Dermis microvascular lymphatic vessel endothelial cell (primary cell): ENCODE measurements around the gene WDR31. TPM values are rescaled to one million over a fixed set of nuclear protein-coding genes. Genes with fewer than 3 reads are reported as not detected.
"Not testable (repeated sequence)": the region's sequence is repeated elsewhere in the genome, so short reads cannot be mapped to it uniquely, and the experiment has no call there.

Source experiments
- DNase-seq, 2 donors: peaks; one replicate each; pipeline versions ENCODE4 v3.0.0 to v3.0.0-alpha.2; 2010; ENCODE audit warnings: low read depth in 2 of 2
- total RNA-seq: library from RNA; depleted of rRNA; stranded (reverse); fragments of >200 nt; gene quantifications from 2 replicates; pipeline ENCODE4 v1.2.1, GENCODE V29; 2014

Gene WDR31
- total RNA-seq, 1 donor from 2014 or later: 0.13 TPM

DNA sequence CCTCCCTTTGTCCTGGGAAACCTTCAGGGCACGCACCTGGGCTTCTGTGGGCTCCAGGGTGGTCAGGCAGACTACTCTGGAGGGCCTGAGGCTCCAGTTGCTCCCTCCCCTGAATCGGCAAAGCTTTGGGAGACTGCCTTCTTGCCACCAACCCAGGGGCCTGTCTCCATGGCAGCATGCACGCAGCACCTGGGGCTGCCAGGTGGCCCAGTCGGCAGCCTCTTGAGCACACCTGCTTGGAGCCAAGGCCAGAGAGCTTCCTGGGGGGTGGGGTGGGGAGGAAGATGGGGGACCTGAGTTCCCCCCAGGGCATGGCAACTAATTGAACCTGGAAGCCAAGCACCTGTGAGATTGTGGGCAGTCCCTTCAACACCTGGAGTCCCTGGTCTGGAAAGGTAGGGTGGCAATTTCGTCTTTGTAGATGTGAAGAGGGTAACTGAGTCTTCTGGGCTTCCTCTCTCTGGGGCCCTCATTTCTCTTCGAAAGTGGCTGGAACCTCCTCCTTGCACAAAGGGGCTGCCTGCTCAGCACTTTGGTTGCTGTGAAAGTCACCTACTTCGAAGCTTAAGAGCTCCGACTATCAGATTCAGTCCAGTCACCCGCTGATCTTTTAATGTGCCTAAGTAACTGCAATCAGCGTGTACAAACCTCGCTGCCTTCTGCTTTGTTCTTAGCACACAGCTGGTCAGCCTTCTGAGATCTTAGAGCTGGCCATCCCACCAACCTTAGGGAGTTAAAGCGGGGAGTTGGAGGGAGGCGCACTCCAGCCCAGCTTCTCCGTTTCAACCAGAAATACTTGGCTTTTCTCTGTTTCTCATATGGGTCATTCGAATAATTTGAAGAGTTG lies 40.9 kb downstream of the WDR31 start:
- DNase-seq: no peak

DNA sequence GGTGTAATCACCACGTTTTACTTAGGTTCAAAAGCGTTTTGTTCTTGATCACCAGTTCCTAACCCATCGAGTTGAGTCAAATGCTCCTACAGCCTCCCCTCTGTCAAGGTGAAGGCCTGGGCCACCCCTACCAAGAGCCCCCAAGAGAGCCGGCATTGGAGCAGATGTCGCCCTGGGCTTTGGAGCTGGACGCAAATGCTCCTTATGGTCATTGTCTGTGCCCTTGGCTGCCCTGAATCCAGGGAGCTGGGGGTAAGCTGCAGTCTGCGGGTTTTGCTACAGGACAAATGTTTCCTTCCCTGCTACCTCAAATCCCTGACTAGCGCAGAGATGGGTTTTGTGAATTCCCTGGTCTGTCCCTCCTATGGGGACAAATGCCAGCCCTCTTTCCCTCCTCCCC lies 41.8 kb downstream of the WDR31 start:
- DNase-seq: no peak

DNA sequence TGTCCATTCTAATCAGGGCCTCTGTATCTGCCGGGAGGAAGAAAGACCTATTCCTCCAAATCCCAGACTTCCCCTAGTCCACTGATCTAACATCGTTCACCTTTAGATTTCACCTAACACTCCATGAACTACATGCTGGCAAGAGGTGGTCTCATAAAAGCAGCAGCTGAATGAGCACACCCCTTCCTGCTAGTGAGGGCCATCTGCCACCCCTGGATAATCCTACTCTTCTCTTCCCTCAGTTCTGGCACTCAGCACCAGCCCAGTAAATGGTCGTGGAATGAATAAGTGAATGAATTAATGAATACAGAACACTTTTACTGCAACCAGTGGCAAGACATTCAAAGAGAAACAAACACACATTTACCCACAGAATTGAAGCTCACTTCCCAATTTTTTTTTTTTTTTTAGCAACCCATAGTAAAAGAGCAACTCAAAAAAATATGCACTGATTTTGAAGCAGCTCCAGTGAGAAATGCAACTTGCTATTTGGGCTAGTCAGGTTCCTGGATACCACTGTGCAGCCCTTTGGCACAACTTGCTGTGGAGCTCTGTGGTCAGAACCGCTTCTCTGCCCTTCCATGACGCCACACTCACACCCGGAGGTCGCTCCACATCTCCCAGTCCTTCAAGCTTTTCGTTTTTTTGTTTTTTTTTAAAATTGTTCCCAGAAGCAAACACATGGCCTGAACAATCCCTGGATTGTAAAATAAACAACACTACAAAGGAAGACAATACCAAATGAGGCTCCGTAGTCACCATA lies 43.1 kb downstream of the WDR31 start:
- no peak for DNase-seq

DNA sequence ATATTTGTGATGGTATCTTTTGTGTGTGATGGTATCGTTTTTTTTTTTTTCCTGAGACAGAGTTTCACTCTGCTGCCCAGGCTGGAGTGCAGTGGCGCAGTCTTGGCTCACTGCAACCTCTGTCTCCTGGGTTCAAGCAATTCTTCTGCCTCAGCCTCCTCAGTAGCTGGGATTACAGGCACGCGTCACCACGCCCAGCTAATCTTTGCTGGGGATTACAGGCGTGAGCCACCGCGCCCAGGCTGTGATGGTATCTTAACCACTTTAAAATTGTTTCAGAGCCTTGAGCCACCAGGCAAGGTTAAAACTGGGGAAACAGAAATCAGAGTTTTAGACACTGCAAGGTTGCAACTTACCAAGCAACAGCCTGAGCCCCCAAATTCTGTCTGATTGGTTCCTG lies 43.8 kb downstream of the WDR31 start:
- DNase-seq: not testable (repeated sequence)

DNA sequence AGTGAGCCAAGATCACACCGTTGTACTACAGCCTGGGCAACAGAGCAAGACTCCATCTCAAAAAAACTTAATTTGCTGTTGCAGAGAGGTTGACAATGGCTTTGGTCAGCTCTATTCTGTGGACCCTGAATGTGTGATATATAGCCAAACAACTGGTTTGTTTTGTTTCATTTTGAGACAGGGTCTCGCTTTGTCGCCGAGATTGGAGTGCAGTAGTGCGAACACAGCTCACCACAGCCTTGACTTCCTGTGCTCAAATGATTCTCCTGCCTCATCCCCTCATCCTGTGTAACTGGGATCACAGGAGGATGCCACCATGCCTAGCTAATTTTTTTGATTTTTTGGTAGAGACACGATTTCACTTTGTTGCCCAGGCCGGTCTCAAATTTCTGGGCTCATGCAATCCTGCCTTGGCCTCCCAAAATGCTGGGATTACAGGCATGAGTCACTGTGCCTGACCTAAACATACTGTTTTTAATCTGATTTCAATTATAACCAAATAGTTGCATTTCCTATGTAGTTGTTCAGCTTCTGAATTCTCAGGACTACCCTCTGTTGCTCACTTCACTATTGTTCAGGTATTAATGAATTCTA lies 46.7 kb downstream of the WDR31 start:
- DNase-seq: no peak

DNA sequence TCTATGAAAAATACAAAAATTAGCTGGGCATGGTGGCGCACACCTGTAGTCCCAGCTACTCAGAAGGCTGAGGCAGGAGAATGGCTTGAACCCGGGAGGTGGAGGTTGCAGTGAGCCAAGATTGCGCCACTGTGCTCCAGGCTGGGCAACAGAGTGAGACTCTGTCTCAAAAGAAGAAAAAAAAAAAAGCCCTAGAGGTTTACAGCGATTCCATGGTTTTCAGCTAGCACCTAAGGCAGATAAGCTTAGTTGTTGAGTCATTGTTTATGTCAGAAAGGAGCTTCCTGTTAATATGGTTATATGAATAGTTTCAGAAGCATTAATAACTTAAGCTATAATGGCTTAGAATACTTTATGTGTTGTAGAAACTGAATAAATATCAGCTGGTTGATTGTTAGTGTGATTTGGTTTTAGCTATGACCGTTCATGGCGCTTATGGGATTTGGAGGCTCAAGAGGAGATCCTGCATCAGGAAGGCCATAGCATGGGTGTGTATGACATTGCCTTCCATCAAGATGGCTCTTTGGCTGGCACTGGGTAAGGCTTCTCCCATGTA lies 49.9 kb downstream of the WDR31 start:
- DNase-seq: peak in 1 of 2 donors; percentile 13

DNA sequence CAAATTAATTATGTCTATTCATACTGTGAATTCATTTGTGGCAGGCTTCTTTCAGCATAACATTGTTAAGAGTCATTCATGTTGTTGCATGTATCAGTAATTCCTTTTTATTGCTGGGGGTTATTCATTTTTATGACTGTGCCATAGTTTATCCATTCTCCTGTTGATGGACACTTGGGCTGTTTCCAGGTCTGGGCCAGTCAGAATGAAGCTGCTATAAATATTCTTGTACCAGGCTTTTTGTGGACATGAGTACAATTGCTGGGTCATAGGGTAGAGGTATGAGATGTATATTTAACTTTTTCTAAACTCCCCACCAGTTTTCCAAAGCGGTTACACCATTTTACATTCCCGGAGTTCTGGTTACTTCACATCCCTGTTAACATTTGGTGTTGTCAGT lies 51.0 kb downstream of the WDR31 start:
- peak in 1 of 2 donors; percentile 42 for DNase-seq

DNA sequence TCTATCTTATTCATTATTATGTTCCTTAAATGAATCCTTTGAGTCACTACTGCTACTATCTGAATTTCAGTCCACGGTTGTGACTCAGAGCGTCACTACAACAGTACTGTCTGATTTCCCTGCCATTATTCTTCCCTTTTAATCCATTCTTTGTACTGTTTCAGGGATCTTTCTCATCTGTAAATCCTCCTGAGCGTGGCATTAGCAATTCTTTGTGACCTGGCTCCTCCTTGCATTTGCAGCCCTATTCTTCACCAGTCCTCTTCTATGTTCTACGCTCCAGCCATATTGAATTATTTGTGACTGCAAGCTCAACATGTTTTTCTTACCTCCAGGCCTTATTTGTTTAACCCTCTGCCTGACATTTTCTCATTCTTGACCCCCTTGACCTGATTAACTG lies 58.7 kb downstream of the WDR31 start:
- no peak for DNase-seq

DNA sequence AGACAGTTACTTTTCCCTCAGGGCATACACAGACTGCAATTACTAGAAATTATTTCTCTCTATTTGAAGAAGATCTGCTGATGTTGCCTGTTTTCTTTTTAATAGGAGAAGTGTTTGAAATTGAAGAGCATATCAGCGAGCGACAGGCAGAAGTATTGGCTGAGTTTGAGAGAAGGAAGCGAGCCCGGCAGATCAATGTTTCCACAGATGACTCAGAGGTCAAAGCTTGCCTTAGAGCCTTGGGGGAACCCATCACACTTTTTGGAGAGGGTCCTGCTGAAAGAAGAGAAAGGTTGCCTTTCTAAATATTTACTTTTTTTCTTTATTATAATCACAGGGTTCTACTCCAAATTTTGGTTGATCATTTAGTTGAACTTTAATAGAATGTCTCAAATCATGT lies 61.2 kb downstream of the WDR31 start:
- DNase-seq: no peak

DNA sequence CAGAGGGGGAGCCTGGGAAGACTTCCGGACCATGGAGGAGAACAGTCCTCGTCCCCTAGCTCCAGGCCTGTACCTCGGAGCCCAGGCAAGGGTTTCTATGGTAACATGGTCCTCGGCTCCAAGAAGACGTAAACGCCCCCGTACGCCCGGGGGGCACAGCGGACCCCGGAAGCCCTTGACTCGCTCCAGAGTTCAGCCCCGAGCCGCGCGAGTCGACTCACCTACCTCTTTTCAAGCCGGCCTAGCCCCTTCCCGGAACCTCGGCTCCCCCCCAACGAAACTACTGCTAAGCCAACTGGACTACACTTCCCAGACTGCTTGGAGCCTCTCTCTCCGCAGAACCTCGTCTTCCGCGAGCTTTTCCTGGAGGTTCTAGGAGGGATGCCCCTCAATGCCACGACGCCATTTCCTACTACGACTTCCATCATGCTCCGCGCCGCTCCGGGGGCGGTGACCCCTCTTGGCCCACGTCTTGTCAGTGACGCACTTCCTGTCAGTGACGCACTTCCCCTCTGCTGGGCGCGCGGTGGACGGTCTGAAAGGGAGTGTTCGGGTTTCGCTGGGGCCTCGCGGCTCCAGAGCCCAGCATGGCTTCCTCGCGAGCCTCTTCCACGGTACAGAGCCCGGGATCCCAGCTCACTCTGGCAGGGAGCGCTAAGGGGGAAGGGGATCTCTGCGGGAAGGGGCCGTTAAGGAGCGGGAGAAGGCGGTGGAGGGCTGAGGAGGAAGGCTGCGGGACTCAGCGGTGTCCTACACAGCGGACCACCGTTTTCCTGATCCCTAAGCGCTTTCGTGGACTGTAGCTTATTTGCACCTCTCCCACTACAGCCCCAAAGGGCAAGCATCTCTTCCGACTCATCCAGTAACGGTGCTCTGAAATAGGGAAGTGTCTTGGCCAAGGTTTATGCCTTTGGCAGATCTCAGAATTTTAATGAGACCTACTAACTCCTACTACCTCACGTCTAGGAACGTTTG lies 64.6 kb downstream of the WDR31 start, which contains the start of the genes CDC26 and PRPF4:
Gene CDC26 (minus strand): TSS at position 416 of the 975 bp plus-strand sequence. CDS start 3,065 bp downstream, outside the sequence.
Gene PRPF4 (plus strand): TSS at position 502 of the 975 bp plus-strand sequence. CDS start 86 bp downstream, at position 588.
- peak; percentile 96 to 99 for DNase-seq

DNA sequence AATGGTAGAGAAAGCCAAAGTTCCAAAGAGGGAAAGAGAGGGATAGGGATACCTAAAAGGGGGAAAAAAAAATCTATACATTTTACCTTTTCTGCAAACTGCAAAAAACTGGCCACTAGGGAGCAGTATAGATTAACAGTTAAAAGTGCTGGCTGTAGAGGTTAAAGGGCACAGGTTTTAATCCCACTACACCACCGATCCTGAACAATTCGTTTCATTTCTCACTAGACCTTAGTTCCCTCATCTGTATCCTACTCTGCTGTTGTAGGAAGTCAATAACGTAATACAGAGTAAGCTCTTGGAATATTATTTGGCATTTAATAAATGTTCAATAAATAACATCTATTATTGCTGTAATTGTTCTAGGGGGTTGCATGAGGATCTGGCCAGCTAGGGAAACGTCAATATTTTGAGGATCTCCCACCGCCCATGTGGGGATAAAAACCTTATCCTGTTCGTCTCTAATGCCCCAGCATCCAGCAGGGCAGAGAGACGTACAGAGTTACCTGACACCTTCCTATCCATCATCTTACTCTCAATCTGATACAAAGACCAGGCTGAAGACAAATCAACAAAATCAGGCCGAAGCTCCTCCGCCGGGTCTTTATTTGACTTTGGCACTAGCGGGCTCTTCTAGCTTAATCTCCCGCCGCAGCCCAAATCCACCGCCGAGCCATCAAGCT lies 65.5 kb downstream of the WDR31 start:
- peak; percentile 64 to 76 for DNase-seq

DNA sequence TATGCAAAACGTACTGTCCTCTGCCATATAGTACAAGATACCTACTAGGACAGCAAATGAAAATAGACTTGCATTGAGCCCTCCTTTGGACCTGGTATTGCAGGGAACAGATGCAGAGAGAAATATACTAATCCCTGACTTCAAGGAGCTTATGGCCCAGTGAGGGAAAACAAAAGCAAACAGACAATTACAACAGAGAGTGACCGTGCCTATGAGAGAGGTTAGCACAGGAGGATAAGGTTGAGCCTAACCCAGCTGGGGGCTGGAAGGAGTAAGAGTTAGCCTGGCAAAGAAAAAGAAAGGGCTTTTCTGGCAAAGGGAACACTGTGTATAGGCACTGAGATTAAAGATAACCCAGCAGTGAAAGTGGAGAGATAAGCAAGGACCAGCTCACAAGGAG lies 70.2 kb downstream of the WDR31 start:
- no peak for DNase-seq

DNA sequence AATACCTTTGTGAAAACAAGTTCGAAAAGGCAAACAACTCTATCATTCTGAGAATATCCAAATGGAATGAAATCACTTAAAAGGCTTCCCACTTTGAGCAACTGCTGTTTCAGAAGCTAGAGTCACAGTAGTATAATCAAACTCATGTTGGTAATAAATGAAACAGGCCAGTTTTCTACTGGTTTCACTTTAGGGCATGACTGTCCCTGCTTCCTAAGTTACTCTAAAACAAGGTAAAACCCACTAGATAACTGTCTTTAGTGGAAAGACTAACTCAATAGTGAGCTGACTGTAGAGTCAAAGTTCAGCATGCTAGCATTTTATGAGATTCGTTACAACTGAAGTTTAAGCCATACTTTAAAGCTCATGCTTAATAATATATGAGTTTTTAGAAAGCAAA lies 70.7 kb downstream of the WDR31 start:
- DNase-seq: no peak

DNA sequence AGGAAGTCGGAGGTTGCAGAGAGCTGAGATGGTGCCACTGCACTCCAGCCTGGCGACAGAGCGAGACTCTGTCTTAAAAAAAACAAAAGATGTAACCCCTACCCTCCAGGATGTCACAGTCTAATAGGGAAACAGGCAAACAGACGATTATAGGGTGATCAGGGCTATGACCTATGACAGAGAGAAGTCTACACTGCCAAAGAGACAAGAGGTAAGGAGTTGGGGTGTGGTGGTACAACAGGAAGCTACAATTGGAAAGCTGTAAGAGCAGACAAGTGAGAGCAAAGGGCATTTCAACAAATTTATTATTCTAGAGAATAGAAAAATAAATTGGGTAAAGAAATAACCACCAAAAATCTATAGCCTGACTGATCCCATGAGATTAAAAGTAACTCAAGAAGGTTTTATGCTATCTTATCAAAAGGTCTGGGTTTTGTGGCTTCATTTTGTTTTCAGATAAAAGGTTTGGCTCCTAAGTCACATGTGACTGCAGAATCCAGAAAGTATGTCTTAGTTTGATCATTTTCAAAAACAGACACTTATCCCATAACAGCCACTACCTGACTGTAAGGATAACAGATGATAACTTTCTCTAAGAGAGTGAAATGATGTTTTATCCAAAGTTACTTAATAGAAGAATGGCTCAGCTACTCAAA lies 72.0 kb downstream of the WDR31 start:
- no peak for DNase-seq

DNA sequence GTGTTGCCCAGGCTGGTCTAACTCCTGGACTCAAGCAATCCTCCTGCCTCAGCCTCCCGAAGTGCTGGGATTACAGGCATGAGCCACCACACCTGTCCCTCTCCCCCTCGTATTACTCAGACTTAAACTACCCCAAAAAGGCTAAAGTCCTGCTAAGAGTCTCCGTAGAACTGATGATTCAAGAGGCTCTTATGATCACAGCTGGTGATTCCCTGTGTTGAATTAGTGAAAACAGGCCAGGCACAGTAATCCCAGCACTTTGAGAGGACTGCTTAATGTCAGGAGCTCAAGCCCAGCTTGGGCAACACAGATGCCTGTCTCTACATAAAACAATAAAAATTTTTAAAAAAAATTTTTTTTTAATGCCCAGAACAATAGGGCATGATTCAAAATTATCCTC lies 73.9 kb downstream of the WDR31 start:
- DNase-seq: no peak
